LNCaP clone FGC (cell line): Measurements from ENCODE around the gene PIP5K1B.

Experiments used
- DNase-seq: peaks from one replicate; pipeline ENCODE4 v3.0.0-alpha.2; 2011; ENCODE audit warnings: low read depth
- H3K4me3 ChIP-seq: 2 replicates; pipeline ENCODE4 v1.5.1; 2011; ENCODE audit warnings: mild to moderate bottlenecking, low read depth, low read length, control low read depth
- CTCF ChIP-seq: IDR thresholded peaks from 2 replicates; pipeline ENCODE4 v1.5.1; 2012; ENCODE audit warnings: mild to moderate bottlenecking; ENCODE audit not compliant: control insufficient read depth, insufficient read depth; ENCODE audit errors: extremely low read depth

PIP5K1B gene

GRCh38 chr9:68867066-68867465, 162.0 kb downstream of the PIP5K1B start:
- no peak for TF ChIP-seq CTCF
- H3K4me3 ChIP-seq: no peak overlapping the region
- no peak for DNase-seq

- no peak for TF ChIP-seq CTCF
- H3K4me3 ChIP-seq: no peak overlapping the region
- DNase-seq: no peak
Observed at GRCh38 chr9:68869022-68869421, 164.0 kb downstream of the PIP5K1B start.

GRCh38 chr9:68870086-68870485, 165.0 kb downstream of the PIP5K1B start:
- peak; percentile 33 for DNase-seq
- no peak for TF ChIP-seq CTCF
- no peak overlapping the region for H3K4me3 ChIP-seq

- no peak for TF ChIP-seq CTCF
- H3K4me3 ChIP-seq: no peak overlapping the region
- no peak for DNase-seq
Observed at GRCh38 chr9:68871236-68871635, 166.2 kb downstream of the PIP5K1B start.

- no peak for DNase-seq
- H3K4me3 ChIP-seq: no peak overlapping the region
- TF ChIP-seq CTCF: no peak
Observed at GRCh38 chr9:68872026-68872501, 167.0 kb downstream of the PIP5K1B start.

- H3K4me3 ChIP-seq: no peak overlapping the region
- no peak for TF ChIP-seq CTCF
- no peak for DNase-seq
Observed at GRCh38 chr9:68873179-68873578, 168.1 kb downstream of the PIP5K1B start.

GRCh38 chr9:68876273-68876672, 171.2 kb downstream of the PIP5K1B start:
- TF ChIP-seq CTCF: no peak
- H3K4me3 ChIP-seq: no peak overlapping the region

More at GRCh38 chr9:68876273-68876672, 171.2 kb downstream of the PIP5K1B start:
- no peak for DNase-seq
